Cardiac muscle cell (in vitro differentiated cells and primary cell): Measurements from ENCODE around the gene ETNK2. TPM values are rescaled to one million over a fixed set of nuclear protein-coding genes. Genes with fewer than 3 reads are reported as not detected.

Source experiments
- DNase-seq, 2 donors: peaks; one replicate each; pipeline versions ENCODE4 v3.0.0 to v3.0.0-alpha.2; 2010 to 2017; ENCODE audit warnings: low read depth in 1 of 2, low spot score in 1 of 2
- H3K27ac ChIP-seq: fragments of 200-600 bp; sonication (generic); 2 replicates; pipeline ENCODE4 v1.5.1; 2016
- H3K27me3 ChIP-seq: fragments of 200-600 bp; sonication (generic); 2 replicates; pipeline ENCODE4 v1.6.0; 2016; ENCODE audit warnings: control low read depth
- H3K36me3 ChIP-seq: fragments of 200-600 bp; sonication (generic); 2 replicates; pipeline ENCODE4 v1.5.1; 2016; ENCODE audit warnings: control low read depth
- H3K4me1 ChIP-seq: fragments of 200-600 bp; sonication (generic); 2 replicates; pipeline ENCODE4 v1.8.1; 2017; ENCODE audit warnings: low read depth, mild to moderate bottlenecking, mixed run types
- H3K4me3 ChIP-seq: fragments of 200-600 bp; sonication (generic); 2 replicates; pipeline ENCODE4 v1.5.1; 2016; ENCODE audit warnings: mild to moderate bottlenecking
- H3K9me3 ChIP-seq: fragments of 200-600 bp; sonication (generic); 2 replicates; pipeline ENCODE4 v1.5.1; 2017; ENCODE audit warnings: low read depth, mild to moderate bottlenecking, control low read depth
- polyA plus RNA-seq: library from polyadenylated mRNA; unstranded; fragments of >200 nt; fragmentation: Nextera tagmentation; extraction: Ambion mirVana; gene quantifications from 2 replicates; pipeline ENCODE4 v1.2.1, GENCODE V29; 2016
- total RNA-seq: library from RNA; depleted of rRNA; stranded (reverse); fragments of >200 nt; gene quantifications from 2 replicates; pipeline ENCODE4 v1.2.3, GENCODE V29; 2016
- TF ChIP-seq, protein P1 (sequence below): IDR thresholded peaks from 2 replicates; pipeline ENCODE4 v1.5.1; 2012; ENCODE audit warnings: low read depth, mild to moderate bottlenecking, low read length

The ETNK2 gene
- total and polyA plus RNA-seq, 2 experiments from 2014 or later = 24.7 to 29.9 TPM

GRCh38 chr1:204196068-204196795 is 44.4 kb upstream of the ETNK2 start, which contains the start of gene KISS1:
Gene KISS1 (minus strand): TSS chr1:204196491. CDS start chr1:204192876, 3,615 bp downstream.
- Histone ChIP-seq H3K9me3 (no peaks in the 10 kb centered on the region), H3K27ac (no peak within 1 kb of the TSS), H3K36me3 (no peaks in the 10 kb centered on the region), H3K4me3 (no peak within 1 kb of the TSS), H3K4me1 (peaks cover 23% of the 10 kb centered on the region), H3K27me3 (peaks cover 24% of the 10 kb centered on the region)
- no peak for DNase-seq
- TF ChIP-seq, protein P1, sequence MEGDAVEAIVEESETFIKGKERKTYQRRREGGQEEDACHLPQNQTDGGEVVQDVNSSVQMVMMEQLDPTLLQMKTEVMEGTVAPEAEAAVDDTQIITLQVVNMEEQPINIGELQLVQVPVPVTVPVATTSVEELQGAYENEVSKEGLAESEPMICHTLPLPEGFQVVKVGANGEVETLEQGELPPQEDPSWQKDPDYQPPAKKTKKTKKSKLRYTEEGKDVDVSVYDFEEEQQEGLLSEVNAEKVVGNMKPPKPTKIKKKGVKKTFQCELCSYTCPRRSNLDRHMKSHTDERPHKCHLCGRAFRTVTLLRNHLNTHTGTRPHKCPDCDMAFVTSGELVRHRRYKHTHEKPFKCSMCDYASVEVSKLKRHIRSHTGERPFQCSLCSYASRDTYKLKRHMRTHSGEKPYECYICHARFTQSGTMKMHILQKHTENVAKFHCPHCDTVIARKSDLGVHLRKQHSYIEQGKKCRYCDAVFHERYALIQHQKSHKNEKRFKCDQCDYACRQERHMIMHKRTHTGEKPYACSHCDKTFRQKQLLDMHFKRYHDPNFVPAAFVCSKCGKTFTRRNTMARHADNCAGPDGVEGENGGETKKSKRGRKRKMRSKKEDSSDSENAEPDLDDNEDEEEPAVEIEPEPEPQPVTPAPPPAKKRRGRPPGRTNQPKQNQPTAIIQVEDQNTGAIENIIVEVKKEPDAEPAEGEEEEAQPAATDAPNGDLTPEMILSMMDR = no peak

DNA sequence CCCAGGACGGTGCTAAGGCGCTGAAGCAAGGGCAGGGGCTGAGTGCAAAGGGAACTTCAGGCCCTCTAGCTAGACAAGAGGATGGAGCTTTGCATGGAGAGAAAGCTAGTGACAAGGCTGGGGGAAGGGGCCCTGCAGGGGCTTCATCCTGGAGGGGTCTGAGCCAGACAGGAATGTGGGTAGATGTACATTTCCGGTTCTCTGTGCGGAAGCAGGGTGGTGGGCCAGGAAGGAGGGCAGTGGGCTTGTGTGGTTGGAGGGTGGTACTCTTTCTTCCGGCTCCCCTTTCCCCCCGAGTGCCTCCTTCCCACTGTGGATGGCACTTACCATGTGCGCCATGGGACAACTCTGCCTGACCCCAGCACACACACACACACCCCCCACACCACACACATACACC is 42.9 kb upstream of the ETNK2 start:
- Histone ChIP-seq H3K27me3 (peaks cover 38% of the 10 kb centered on the region), H3K9me3 (no peaks in the 10 kb centered on the region), H3K36me3 (no peaks in the 10 kb centered on the region), H3K4me1 (peaks cover 16% of the 10 kb centered on the region), H3K27ac (no peak overlapping the region), H3K4me3 (no peak overlapping the region)
- DNase-seq = no peak
- TF ChIP-seq, protein P1 = no peak

DNA sequence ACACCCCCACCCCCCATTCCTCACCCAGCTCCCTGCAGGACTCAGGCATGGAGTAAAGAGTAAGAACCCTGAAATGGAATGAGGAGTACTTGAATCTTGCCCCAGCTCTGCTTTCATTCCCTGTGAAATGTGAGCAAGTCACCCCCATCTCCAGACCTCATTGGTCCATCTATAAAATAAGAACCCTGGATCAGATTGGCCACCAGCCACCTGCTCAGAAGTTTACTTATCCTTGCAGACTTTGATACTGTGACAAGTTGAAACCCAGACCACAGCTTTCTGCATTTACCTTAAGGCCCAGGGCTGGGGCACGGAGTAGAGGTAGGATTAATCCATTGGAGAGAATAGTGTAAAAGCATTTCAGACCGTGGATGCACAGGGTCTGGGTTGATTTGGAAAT is 42.2 kb upstream of the ETNK2 start:
- Histone ChIP-seq H3K27ac (no peak overlapping the region), H3K36me3 (no peaks in the 10 kb centered on the region), H3K9me3 (no peaks in the 10 kb centered on the region), H3K27me3 (peaks cover 45% of the 10 kb centered on the region), H3K4me3 (no peak overlapping the region), H3K4me1 (peaks cover 9% of the 10 kb centered on the region)
- no peak for DNase-seq
- TF ChIP-seq, protein P1 = no peak

DNA sequence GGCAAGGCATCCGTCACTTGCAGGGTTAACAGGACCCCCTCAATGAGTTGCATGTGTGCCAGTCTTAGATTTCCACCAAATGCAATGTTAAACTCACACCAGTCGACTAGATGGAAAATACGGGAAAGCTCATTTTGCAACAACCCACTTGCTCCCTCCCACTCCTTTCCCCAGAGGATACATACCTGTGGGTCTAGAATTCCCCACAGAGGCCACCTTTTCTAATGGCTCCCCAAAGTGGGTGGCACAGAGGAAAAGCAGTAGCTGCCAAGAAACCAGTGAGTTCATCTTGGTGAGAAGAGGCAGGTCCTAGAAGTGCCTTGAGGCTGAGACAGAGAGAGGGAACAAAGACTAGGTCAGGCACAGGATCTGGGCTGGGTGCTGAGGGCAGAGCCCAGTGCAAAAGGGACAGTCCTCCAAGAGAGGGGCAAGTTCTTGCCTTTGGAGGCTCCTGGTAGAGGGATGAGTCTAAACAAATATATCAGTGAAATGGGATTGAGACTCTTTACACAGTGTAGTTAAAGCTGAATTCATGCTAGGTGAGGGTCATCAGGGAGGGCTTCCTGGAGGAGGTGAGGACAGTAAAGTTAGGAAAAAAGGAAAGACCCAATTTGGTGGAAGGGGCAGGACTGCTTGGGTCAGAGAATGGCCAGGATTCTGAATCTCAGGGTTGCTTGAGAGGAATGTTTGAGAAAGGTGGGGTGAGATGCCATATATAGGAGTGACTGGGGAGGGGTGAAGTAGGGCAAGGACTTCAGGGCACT is 40.9 kb upstream of the ETNK2 start:
- no peaks in the 10 kb centered on the region for H3K4me1 ChIP-seq
- no peaks in the 10 kb centered on the region for H3K9me3 ChIP-seq
- no peak for DNase-seq
- peaks cover 58% of the 10 kb centered on the region for H3K27me3 ChIP-seq
- no peak overlapping the region for H3K27ac ChIP-seq
- H3K4me3 ChIP-seq = no peak overlapping the region
- H3K36me3 ChIP-seq = no peaks in the 10 kb centered on the region
- TF ChIP-seq, protein P1 = no peak

DNA sequence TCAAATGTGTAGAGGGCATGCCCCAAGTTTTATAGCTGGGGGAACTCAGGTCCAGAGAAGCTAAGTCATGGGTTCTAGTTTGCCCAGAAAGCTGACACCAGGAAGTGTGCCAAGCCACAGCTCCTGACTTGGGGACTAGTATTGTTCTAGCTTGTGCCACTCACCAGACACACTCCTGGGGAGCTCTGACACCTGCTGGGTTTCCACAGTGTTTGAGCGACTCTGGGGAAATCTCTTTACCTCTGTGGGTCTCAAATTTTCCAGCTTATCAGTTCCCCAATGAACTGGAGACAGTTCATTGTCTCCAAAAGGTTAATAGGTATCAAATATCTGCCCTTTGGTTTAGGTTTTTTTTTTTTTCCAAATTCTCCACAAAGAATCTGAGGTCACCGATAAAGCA is 40.2 kb upstream of the ETNK2 start:
- no peaks in the 10 kb centered on the region for H3K36me3 ChIP-seq
- no peak overlapping the region for H3K4me3 ChIP-seq
- peaks cover 66% of the 10 kb centered on the region for H3K27me3 ChIP-seq
- TF ChIP-seq, protein P1 = no peak
- no peak overlapping the region for H3K27ac ChIP-seq
- no peaks in the 10 kb centered on the region for H3K4me1 ChIP-seq
- no peak for DNase-seq
- no peaks in the 10 kb centered on the region for H3K9me3 ChIP-seq
